Measurements from ENCODE around the gene CS. TPM values are rescaled to one million over a fixed set of nuclear protein-coding genes. Genes with fewer than 3 reads are reported as not detected.
A peak's percentile ranks its signal among the peaks of the same experiment; 100 is the strongest.

CS gene
- total RNA-seq, 1 donor from 2014 or later = 311 TPM

- Mint-ChIP-seq H3K27ac (no peak overlapping the region), H3K27me3 (no peaks in the 10 kb centered on the region), H3K4me1 (peaks cover 17% of the 10 kb centered on the region), H3K36me3 (ENCODE audit: low read depth) (peaks cover 6% of the 10 kb centered on the region), H3K9me3 (no peaks in the 10 kb centered on the region), H3K4me3 (no peak overlapping the region)
- no peak for DNase-seq
- intact Hi-C loops (cut with micrococcal nuclease) = loop anchor here (10.0 kb wide), 1 partner anchor 204 kb away; the partner anchor contains the start of gene SPRYD4
Observed at GRCh38 chr12:56260380-56260779, 39.8 kb downstream of the CS start.

DNA sequence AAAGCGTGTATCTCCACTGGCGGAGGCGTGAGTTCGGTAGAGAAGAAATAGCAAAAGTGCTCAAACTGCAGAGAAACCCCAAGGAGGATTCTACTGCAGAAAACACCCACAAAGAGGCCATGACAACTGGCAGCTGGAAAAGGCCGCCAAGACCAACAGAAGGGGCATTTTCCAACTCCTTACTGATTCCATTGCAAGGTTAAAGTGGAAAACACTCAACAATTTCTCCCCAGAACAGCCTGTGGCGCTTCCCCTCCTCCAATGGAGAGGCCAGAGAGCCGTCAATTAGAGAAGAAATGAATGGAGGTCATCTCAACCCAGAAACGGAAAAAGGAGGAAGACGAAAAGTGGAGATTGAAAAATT lies 41.3 kb downstream of the CS start:
- Mint-ChIP-seq H3K4me1 (peaks cover 17% of the 10 kb centered on the region), H3K9me3 (no peaks in the 10 kb centered on the region), H3K27ac (peak overlapping the region; percentile 81), H3K27me3 (no peaks in the 10 kb centered on the region), H3K4me3 (peak overlapping the region; percentile 96), H3K36me3 (ENCODE audit: low read depth) (peaks cover 17% of the 10 kb centered on the region)
- intact Hi-C loops (cut with micrococcal nuclease) = loop anchor here (1.0 to 2.0 kb wide), 4 partner anchors 7 to 140 kb away; partner anchors contain the start of genes COQ10A, NABP2 and ZC3H10
- DNase-seq = no peak

DNA sequence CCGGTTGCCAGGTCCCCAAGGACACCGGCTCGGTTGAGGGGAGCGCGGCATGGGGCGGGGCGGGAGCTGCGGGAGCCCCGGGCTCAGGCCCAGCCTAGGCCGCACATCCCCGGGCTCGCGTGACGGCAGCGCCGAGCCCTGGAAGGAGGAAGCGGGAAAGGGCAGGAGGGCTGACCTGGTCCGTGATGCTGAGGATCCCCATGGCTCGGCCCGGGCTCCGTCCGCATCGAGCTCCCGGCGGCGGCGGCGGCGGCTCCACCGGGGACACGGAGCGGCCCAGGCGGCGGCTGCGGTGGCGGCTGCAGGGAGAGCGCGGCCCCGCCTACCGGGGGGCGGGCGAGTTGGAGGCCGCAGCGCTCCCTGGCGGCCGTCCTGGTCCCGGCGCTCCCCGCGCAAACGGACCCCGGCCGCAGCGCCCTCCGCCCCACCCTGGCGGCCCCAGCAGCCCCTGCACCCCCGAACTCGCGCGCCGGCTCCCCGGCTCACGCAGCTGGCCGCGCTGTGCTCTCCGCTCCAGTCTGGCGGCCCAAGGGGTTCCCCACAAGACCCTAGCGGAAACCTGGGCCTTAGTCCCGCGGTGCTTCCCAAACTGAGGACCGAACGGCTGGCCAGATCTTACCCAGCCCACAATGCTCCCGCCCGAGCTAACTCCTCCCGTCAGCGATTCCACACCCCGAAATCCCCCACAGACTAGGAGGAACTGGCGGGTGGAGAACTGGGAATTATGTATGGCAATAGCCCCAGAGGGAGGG lies 41.9 kb downstream of the CS start, which contains the start of gene ANKRD52:
ANKRD52 (minus strand) TSS at position 317 of the 752 bp plus-strand sequence; CDS start at position 202, 115 bp downstream.
- no peaks in the 10 kb centered on the region for H3K9me3 Mint-ChIP-seq
- H3K27ac Mint-ChIP-seq = peak within 1 kb of the TSS; percentile 84
- H3K4me3 Mint-ChIP-seq = peak within 1 kb of the TSS; percentile 96
- H3K27me3 Mint-ChIP-seq = no peaks in the 10 kb centered on the region
- H3K4me1 Mint-ChIP-seq = peaks cover 17% of the 10 kb centered on the region
- H3K36me3 Mint-ChIP-seq (ENCODE audit: low read depth) = peaks cover 21% of the 10 kb centered on the region
- intact Hi-C loops (cut with micrococcal nuclease) = loop anchor here (1.0 to 2.0 kb wide), 4 partner anchors 8 to 139 kb away; partner anchors contain the start of genes COQ10A, NABP2 and ZC3H10
- peak; percentile 96 for DNase-seq

- no peak for DNase-seq
Observed at GRCh38 chr12:56257491-56258067, 42.6 kb downstream of the CS start.

DNA sequence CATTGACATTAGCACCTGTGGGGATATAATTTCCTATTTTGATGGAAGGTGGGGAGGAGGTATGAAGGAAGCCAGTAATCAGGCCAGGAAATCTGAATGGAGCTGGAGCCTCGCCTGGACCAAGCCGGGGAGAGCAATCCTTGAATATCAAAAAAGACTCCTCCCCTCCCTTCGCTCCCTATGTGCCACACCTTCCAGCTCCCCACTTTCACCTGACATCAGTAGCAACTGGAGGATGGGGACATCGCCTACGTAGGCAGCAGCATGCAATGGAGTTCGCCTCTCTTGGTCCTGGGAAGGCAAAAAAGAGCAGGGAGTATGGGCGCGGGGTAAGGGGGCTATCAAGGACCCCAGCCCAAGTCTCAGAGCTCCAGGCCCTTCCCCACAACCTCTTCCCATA lies 43.1 kb downstream of the CS start:
- no peak for DNase-seq
- H3K27ac Mint-ChIP-seq = peak overlapping the region; percentile 84
- H3K9me3 Mint-ChIP-seq = no peaks in the 10 kb centered on the region
- H3K4me3 Mint-ChIP-seq = peak overlapping the region; percentile 91
- H3K36me3 Mint-ChIP-seq (ENCODE audit: low read depth) = peaks cover 33% of the 10 kb centered on the region
- intact Hi-C loops (cut with micrococcal nuclease) = loop anchor here (2.0 kb wide), 1 partner anchor 130 kb away; no protein-coding TSS in a partner anchor
- peaks cover 17% of the 10 kb centered on the region for H3K4me1 Mint-ChIP-seq
- no peaks in the 10 kb centered on the region for H3K27me3 Mint-ChIP-seq

More at GRCh38 chr12:56257491-56258067, 42.6 kb downstream of the CS start:
- no peaks in the 10 kb centered on the region for H3K9me3 Mint-ChIP-seq
- H3K27me3 Mint-ChIP-seq = no peaks in the 10 kb centered on the region
- peak overlapping the region; percentile 91 for H3K4me3 Mint-ChIP-seq
- peaks cover 28% of the 10 kb centered on the region for H3K36me3 Mint-ChIP-seq (ENCODE audit: low read depth)
- intact Hi-C loops (cut with micrococcal nuclease) = loop anchor here (1.0 to 2.0 kb wide), 5 partner anchors 9 to 139 kb away; partner anchors contain the start of genes COQ10A, NABP2 and ZC3H10
- H3K4me1 Mint-ChIP-seq = peaks cover 17% of the 10 kb centered on the region
- H3K27ac Mint-ChIP-seq = peak overlapping the region; percentile 84

DNA sequence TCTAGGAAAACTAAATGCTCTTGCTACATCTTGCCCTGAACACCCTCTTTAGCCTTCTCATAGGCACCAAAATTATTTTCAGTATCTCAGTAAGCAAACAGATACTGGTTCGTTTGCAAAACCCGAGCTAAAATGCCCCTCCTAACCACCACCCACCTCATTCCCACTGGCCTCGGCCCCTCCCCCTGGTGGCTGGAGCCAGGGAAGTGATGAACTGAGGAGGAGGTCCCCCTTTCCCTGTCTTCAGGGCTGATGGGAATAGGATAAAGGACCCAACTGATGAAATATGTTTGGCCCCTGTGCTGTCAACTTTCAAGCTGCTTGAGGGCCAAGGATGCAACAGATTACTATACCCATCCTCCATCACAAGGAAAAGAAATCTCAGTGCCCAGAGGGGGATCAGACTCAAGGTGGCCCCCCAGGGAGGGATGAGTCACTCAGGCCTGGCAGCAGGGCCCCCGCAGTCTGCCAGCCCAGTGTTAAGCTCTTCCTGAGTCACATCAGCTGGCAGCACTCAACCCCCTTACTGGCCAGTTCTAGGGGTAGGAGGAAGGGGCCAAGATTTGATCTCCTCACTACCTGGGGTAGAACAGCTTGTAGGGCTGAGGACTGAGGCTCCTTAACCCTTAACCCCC lies 43.7 kb downstream of the CS start:
- Mint-ChIP-seq H3K9me3 (no peaks in the 10 kb centered on the region), H3K27ac (peak overlapping the region; percentile 27), H3K27me3 (no peaks in the 10 kb centered on the region), H3K4me1 (peaks cover 17% of the 10 kb centered on the region), H3K36me3 (ENCODE audit: low read depth) (peaks cover 38% of the 10 kb centered on the region), H3K4me3 (peak overlapping the region; percentile 91)
- intact Hi-C loops (cut with micrococcal nuclease) = loop anchor here (2.0 kb wide), 1 partner anchor 130 kb away; no protein-coding TSS in a partner anchor
- DNase-seq = no peak

DNA sequence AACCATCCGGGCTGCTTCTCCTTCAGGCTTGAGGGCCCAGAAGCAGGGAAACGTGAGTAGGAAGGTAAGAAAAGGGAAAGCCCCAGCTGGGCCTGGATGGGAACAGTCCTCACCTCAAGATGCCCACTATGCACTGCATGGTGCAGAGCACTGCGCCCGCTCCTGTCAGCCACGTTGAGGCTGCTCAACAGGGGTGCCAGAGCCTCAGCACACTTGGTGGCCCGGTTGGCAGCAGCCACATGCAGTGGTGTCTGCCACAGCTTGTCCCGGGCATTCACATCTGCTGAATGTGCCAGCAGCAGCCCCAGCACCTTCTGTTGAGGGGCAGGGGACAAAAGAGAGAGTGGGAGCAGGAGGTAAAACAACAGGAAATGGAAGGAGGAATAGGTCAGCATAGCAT lies 44.5 kb downstream of the CS start:
- Mint-ChIP-seq H3K36me3 (ENCODE audit: low read depth) (peaks cover 38% of the 10 kb centered on the region), H3K27me3 (no peaks in the 10 kb centered on the region), H3K4me1 (peaks cover 17% of the 10 kb centered on the region), H3K27ac (no peak overlapping the region), H3K4me3 (no peak overlapping the region), H3K9me3 (no peaks in the 10 kb centered on the region)
- no peak for DNase-seq
- intact Hi-C loops (cut with micrococcal nuclease) = loop anchor here (2.0 kb wide), 1 partner anchor 129 kb away; no protein-coding TSS in a partner anchor

DNA sequence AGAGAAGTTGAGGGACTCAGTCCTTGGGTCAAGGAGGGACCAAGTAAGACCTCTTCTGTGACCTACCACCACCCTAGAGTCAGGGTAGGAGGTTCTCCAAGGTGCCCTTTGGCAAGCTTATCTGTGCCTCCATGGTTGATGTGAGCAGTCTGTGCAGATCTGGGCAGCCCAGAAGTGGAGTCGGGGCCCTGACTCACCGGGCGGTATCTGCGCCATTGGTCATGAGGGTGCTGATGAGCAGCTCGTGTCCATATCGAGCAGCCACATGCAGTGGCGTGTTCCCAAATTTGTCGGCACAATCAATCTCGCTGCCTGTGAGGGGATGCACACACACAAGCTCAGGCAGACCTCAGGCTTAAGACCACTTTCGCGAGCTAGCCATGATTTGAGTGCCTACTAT lies 47.0 kb downstream of the CS start:
- Mint-ChIP-seq H3K36me3 (ENCODE audit: low read depth) (peaks cover 45% of the 10 kb centered on the region), H3K27me3 (no peaks in the 10 kb centered on the region), H3K4me3 (no peak overlapping the region), H3K4me1 (peaks cover 11% of the 10 kb centered on the region), H3K9me3 (no peaks in the 10 kb centered on the region), H3K27ac (no peak overlapping the region)
- no peak for DNase-seq
- intact Hi-C loops (cut with micrococcal nuclease) = no loop called here

DNA sequence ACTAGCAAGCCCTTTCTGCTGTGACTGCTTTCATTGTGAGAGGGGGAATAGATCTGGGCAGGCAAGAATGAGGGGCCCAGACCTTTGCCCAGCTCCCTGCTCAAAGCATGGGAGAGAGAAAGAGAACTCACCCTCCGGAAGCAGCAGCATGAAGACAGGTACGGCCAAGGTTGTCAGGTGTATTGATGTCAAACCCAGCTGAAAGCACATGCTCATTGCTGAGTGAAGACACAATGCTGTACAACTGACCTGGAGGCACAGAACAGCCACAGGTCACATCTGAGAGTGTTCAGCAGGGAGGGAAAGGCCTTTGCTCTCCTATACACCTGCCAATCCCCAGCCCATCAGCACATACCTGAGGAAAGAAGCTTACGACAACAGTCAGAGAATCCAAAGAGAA lies 47.5 kb downstream of the CS start:
- H3K27me3 Mint-ChIP-seq = no peaks in the 10 kb centered on the region
- peaks cover 11% of the 10 kb centered on the region for H3K4me1 Mint-ChIP-seq
- no peaks in the 10 kb centered on the region for H3K9me3 Mint-ChIP-seq
- DNase-seq = no peak
- no peak overlapping the region for H3K4me3 Mint-ChIP-seq
- no peak overlapping the region for H3K27ac Mint-ChIP-seq
- peaks cover 48% of the 10 kb centered on the region for H3K36me3 Mint-ChIP-seq (ENCODE audit: low read depth)
- intact Hi-C loops (cut with micrococcal nuclease) = no loop called here

DNA sequence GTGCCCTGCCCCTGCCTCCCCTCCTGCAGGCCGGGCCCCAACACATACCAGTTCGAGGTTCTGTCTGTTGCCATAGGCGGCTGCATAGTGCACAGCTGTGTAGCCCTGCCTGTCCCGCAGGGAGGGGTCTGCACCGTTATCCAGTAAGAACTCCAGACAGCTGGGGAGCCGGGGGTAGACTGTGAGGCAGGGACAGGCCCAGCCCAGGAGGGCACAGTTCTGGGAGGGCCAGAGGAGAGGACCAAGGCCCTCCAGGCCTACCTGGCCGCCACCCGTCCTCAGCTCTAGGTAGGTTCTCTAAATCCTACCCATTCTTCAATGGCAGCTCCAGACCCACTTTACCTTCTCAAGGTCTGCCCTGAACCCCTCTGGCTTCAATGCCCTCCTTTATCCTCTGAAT lies 51.4 kb downstream of the CS start:
- intact Hi-C loops (cut with micrococcal nuclease) = no loop called here
- H3K36me3 Mint-ChIP-seq (ENCODE audit: low read depth) = peaks cover 50% of the 10 kb centered on the region

DNA sequence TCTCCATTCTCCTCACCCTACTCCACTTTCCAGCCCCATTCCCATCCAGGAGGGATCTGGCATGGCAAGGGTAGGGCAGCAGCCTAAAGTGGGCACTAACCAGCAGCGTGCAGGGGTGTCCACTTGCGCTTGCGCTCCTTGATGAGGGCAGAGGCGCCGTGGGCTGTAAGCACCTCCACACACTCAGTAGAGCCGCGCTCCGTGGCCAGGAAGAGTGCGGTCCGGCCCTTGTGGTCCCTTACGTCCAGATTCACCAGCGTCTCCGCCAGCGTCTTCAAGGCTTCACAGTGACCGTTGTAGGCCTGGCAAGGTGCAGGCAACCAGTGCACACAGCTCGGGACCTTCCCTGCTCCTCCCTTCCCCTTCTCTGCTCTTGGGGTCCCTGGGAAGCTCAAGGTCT lies 52.2 kb downstream of the CS start:
- Mint-ChIP-seq H3K4me3 (no peak overlapping the region), H3K36me3 (ENCODE audit: low read depth) (peaks cover 43% of the 10 kb centered on the region), H3K9me3 (no peaks in the 10 kb centered on the region), H3K4me1 (no peaks in the 10 kb centered on the region), H3K27me3 (no peaks in the 10 kb centered on the region), H3K27ac (no peak overlapping the region)
- DNase-seq = no peak
- intact Hi-C loops (cut with micrococcal nuclease) = no loop called here

More for the DNA sequence above, 51.4 kb downstream of the CS start:
- no peaks in the 10 kb centered on the region for H3K27me3 Mint-ChIP-seq
- H3K9me3 Mint-ChIP-seq = no peaks in the 10 kb centered on the region
- no peak overlapping the region for H3K27ac Mint-ChIP-seq
- no peak overlapping the region for H3K4me3 Mint-ChIP-seq
- H3K4me1 Mint-ChIP-seq = no peaks in the 10 kb centered on the region
- no peak for DNase-seq

DNA sequence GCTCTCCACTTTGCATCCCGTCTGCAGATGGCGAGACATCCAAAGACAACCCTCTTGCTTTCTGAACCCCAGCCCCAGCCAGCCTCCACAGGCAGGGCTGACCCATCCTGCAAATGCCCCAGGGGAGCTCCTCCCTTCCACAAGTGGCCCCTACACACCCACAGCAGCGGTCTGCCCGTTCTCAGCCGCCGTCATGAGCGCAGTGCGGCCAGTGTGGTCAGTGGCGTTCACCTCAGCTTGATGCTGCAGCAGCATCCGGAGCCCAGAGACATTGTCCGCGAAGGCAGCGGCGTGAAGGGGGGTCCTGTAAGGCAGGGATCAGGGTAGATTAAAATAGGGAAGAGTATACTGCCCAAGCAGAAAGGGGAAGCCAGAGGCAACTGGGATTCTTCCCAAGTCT lies 55.6 kb downstream of the CS start:
- Mint-ChIP-seq H3K4me1 (peaks cover 5% of the 10 kb centered on the region), H3K27me3 (no peaks in the 10 kb centered on the region), H3K36me3 (ENCODE audit: low read depth) (peaks cover 45% of the 10 kb centered on the region), H3K27ac (no peak overlapping the region), H3K9me3 (no peaks in the 10 kb centered on the region), H3K4me3 (no peak overlapping the region)
- DNase-seq = no peak
- intact Hi-C loops (cut with micrococcal nuclease) = no loop called here

- no peaks in the 10 kb centered on the region for H3K27me3 Mint-ChIP-seq
- no peaks in the 10 kb centered on the region for H3K9me3 Mint-ChIP-seq
- intact Hi-C loops (cut with micrococcal nuclease) = no loop called here
- H3K4me1 Mint-ChIP-seq = peaks cover 5% of the 10 kb centered on the region
- H3K4me3 Mint-ChIP-seq = no peak overlapping the region
- H3K36me3 Mint-ChIP-seq (ENCODE audit: low read depth) = peaks cover 40% of the 10 kb centered on the region
- DNase-seq = no peak
- no peak overlapping the region for H3K27ac Mint-ChIP-seq
Observed at GRCh38 chr12:56243731-56244181, 56.4 kb downstream of the CS start.

DNA sequence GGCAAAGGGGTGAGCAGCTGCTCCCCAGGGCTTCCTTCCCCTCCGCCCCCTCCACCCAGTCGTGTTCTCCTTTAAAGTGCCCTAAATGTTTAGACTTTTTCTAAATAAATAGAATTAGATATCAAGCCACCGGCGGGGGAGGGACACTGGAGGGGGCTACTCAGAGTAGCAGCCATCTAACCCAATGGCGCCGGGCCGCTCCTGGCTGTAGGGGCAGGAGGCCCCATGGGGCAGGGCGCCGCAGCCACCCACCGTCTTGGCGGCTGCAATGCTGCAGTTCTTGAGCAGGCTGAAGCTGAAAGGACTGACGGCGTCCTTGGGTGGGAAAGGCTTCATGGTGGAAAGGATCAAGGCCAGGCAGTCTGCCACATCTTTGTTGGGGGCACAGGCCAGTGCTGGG lies 57.1 kb downstream of the CS start:
- Mint-ChIP-seq H3K9me3 (no peaks in the 10 kb centered on the region), H3K4me3 (no peak overlapping the region), H3K4me1 (peaks cover 5% of the 10 kb centered on the region), H3K27ac (no peak overlapping the region), H3K27me3 (no peaks in the 10 kb centered on the region), H3K36me3 (ENCODE audit: low read depth) (peaks cover 39% of the 10 kb centered on the region)
- no peak for DNase-seq
- intact Hi-C loops (cut with micrococcal nuclease) = no loop called here
